PC-9 (cell line): ENCODE results near the gene EDN2. TPM values are rescaled to one million over a fixed set of nuclear protein-coding genes. Genes with fewer than 3 reads are reported as not detected.

Experiments used
- BruUV-seq: library from RNA; stranded (reverse); fragments of 400-500 nt; replicated peaks from 2 replicates; lab custom pipeline; 2021; lab: Mats Ljungman, UMichigan
- CTCF ChIA-PET: fragments of 300-600 bp; sonication (Branson Sonifier 250); formaldehyde crosslinking; loops from one replicate; lab custom pipeline; 2022; ENCODE audit warnings: antibody characterized with exemption; lab: Charles Lee
- POLR2A ChIA-PET: fragments of 300-600 bp; sonication (Branson Sonifier 250); formaldehyde crosslinking; loops from one replicate; lab custom pipeline; 2022; ENCODE audit warnings: antibody characterized with exemption; ENCODE audit not compliant: unreplicated experiment; lab: Charles Lee
- DNase-seq, 2 experiments: peaks; one replicate each; pipeline versions ENCODE4 v3.0.0 to v3.0.0-alpha.2; 2015 to 2022; ENCODE audit warnings: mixed read lengths in 1 of 2
- H2AFZ ChIP-seq: fragments of 200-600 bp; sonication (generic); 2 replicates; pipeline ENCODE4 v1.8.1; 2017; ENCODE audit warnings: antibody characterized with exemption
- H3F3A ChIP-seq: fragments of 200-600 bp; sonication (generic); 2 replicates; pipeline ENCODE4 v1.8.1; 2017; ENCODE audit warnings: antibody characterized with exemption, mild to moderate bottlenecking, low read depth; ENCODE audit not compliant: insufficient read depth
- H3K27ac ChIP-seq: fragments of 200-600 bp; sonication (generic); 2 replicates; pipeline ENCODE4 v1.6.1; 2016; ENCODE audit warnings: mixed run types
- H3K27me3 ChIP-seq: fragments of 200-600 bp; sonication (generic); 2 replicates; pipeline ENCODE4 v1.6.1; 2016; ENCODE audit warnings: low read depth, mixed run types; ENCODE audit not compliant: insufficient read depth
- H3K36me3 ChIP-seq: fragments of 200-600 bp; sonication (generic); 2 replicates; pipeline ENCODE4 v1.6.1; 2016; ENCODE audit warnings: low read depth, mixed run types
- H3K4me1 ChIP-seq: fragments of 200-600 bp; sonication (generic); replicated peaks from 2 replicates; pipeline ENCODE4 v1.6.1; 2016; ENCODE audit warnings: mixed run types; ENCODE audit not compliant: insufficient read depth
- H3K4me2 ChIP-seq: fragments of 200-600 bp; sonication (generic); 2 replicates; pipeline ENCODE4 v1.6.1; 2017; ENCODE audit warnings: mixed run types
- H3K4me3 ChIP-seq: fragments of 200-600 bp; sonication (generic); 2 replicates; pipeline ENCODE4 v1.6.1; 2016; ENCODE audit warnings: mixed run types
- H3K79me2 ChIP-seq: fragments of 200-600 bp; sonication (generic); 2 replicates; pipeline ENCODE4 v1.6.1; 2017; ENCODE audit warnings: low read depth, mixed run types
- H3K9me2 ChIP-seq: fragments of 200-600 bp; sonication (generic); 2 replicates; pipeline ENCODE4 v1.8.1; 2017; ENCODE audit warnings: mild to moderate bottlenecking; ENCODE audit not compliant: insufficient read depth
- H3K9me3 ChIP-seq: fragments of 200-600 bp; sonication (generic); 2 replicates; pipeline ENCODE4 v1.8.1; 2016; ENCODE audit warnings: low read depth; ENCODE audit not compliant: insufficient read depth
- H4K20me1 ChIP-seq: fragments of 200-600 bp; sonication (generic); 2 replicates; pipeline ENCODE4 v1.8.1; 2017; ENCODE audit not compliant: insufficient read depth
- CTCF ChIP-seq: fragments of 200-600 bp; sonication (generic); conservative IDR thresholded peaks from 2 replicates; pipeline ENCODE4 v1.6.1; 2017; ENCODE audit warnings: mixed run types, antibody characterized with exemption, mild to moderate bottlenecking, moderate library complexity
- EZH2 ChIP-seq: fragments of 200-600 bp; sonication (generic); IDR thresholded peaks from 2 replicates; pipeline ENCODE4 v1.8.0; 2017; ENCODE audit warnings: antibody characterized with exemption, low read depth
- intact Hi-C: fragments of 100-400 bp; cut with micrococcal nuclease; formaldehyde crosslinking; loops from one replicate; pipeline ENCODE4 v1.10.0; 2022; ENCODE audit not compliant: unreplicated experiment
- total RNA-seq: library from RNA; stranded (reverse); gene quantifications from 2 replicates; pipeline ENCODE4 v1.2.3, GENCODE V29; 2021

Gene EDN2
- total RNA-seq, 1 experiment from 2014 or later, result 0.48 TPM

GRCh38 chr1:41473738-41474362 lies 10.6 kb downstream of the EDN2 start:
- TF ChIP-seq CTCF, result no peak
- TF ChIP-seq EZH2, result no peak
- Histone ChIP-seq H3F3A (no peaks in the 10 kb centered on the region; the same call in 1 of the 2 replicates), H3K27me3 (no peaks in the 10 kb centered on the region), H3K9me2 (no peaks in the 10 kb centered on the region), H4K20me1 (no peaks in the 10 kb centered on the region), H2AFZ (no peak overlapping the region), H3K4me3 (no peak overlapping the region), H3K4me1 (peaks cover 52% of the 10 kb centered on the region), H3K4me2 (peak overlapping the region; percentile 35), H3K36me3 (no peaks in the 10 kb centered on the region), H3K9me3 (no peaks in the 10 kb centered on the region), H3K79me2 (no peaks in the 10 kb centered on the region), H3K27ac (no peak overlapping the region)
- BruUV-seq, result no TSS peak
- DNase-seq, result no peak
- intact Hi-C loops, result no loop called here
- ChIA-PET POLR2A (interaction anchor here (0.7 kb wide), 1 partner anchor 19 kb away, joined by 3 read pairs; no protein-coding TSS in a partner anchor), CTCF (interaction anchor here (2.3 kb wide), 1 partner anchor 18 kb away, joined by 7 read pairs; no protein-coding TSS in a partner anchor)

- H3K4me1 ChIP-seq, result peaks cover 65% of the 10 kb centered on the region
- no peaks in the 10 kb centered on the region for H3K9me2 ChIP-seq
- no peak overlapping the region for H3K27ac ChIP-seq
- no peak overlapping the region for H3K4me2 ChIP-seq
- no peaks in the 10 kb centered on the region for H3K36me3 ChIP-seq
- CTCF ChIA-PET, result no interaction called here
- H4K20me1 ChIP-seq, result no peaks in the 10 kb centered on the region
- no peak for DNase-seq
- no TSS peak for BruUV-seq
- H3K27me3 ChIP-seq, result no peaks in the 10 kb centered on the region
- H3K9me3 ChIP-seq, result no peaks in the 10 kb centered on the region
- intact Hi-C loops, result no loop called here
- POLR2A ChIA-PET, result no interaction called here
- H3K4me3 ChIP-seq, result no peak overlapping the region
- no peaks in the 10 kb centered on the region for H3K79me2 ChIP-seq
- H2AFZ ChIP-seq, result no peak overlapping the region
- TF ChIP-seq EZH2 (no peak), CTCF (no peak)
- peaks cover 14% of the 10 kb centered on the region for H3F3A ChIP-seq
These were observed 12.8 kb downstream of the EDN2 start for GRCh38 chr1:41471658-41472057.

GRCh38 chr1:41469706-41470105 lies 14.8 kb downstream of the EDN2 start:
- H4K20me1 ChIP-seq, result no peaks in the 10 kb centered on the region
- H2AFZ ChIP-seq, result no peak overlapping the region
- no peaks in the 10 kb centered on the region for H3K9me3 ChIP-seq
- intact Hi-C loops, result no loop called here
- BruUV-seq, result no TSS peak
- TF ChIP-seq CTCF (no peak), EZH2 (no peak)
- H3K9me2 ChIP-seq, result no peaks in the 10 kb centered on the region
- no peaks in the 10 kb centered on the region for H3K36me3 ChIP-seq
- peak overlapping the region; percentile 48 for H3K4me2 ChIP-seq
- H3F3A ChIP-seq, result peaks cover 14% of the 10 kb centered on the region
- H3K79me2 ChIP-seq, result no peaks in the 10 kb centered on the region
- DNase-seq, result peak; percentile 58 to 63
- no peak overlapping the region for H3K27ac ChIP-seq
- no peak overlapping the region for H3K4me3 ChIP-seq
- H3K4me1 ChIP-seq, result peaks cover 45% of the 10 kb centered on the region
- no peaks in the 10 kb centered on the region for H3K27me3 ChIP-seq
- POLR2A ChIA-PET, result no interaction called here
- CTCF ChIA-PET, result no interaction called here
